ENCODE measurements around the gene MTHFD2. TPM values are rescaled to one million over a fixed set of nuclear protein-coding genes. Genes with fewer than 3 reads are reported as not detected.

MTHFD2 gene
- total and polyA plus RNA-seq, 2 donors (not counting 3 experiments of a cell fraction or from before 2014, with no cell fraction given): 25.6 to 83.2 TPM

GRCh38 chr2:74259191-74259590, 60.8 kb downstream of the MTHFD2 start:
- Histone ChIP-seq H3K9ac (replicated peaks; ENCODE audit: extremely low read depth, insufficient read depth, low read length) (no peak overlapping the region), H3K4me1 (ENCODE audit: control insufficient read depth, extremely low read depth, insufficient read depth, low read length) (no peaks in the 10 kb centered on the region), H3K27me3 (ENCODE audit: control insufficient read depth in 2 of 2, insufficient read depth in 2 of 2, low read length in 2 of 2) (peaks cover 0 to under 1% of the 10 kb centered on the region in 2 experiments), H3K27ac (ENCODE audit: insufficient read depth, low read depth, low read length) (no peak overlapping the region), H3K9me1 (replicated peaks; ENCODE audit: control insufficient read depth, extremely low read depth, insufficient read depth, low read length) (no peaks in the 10 kb centered on the region), H4K20me1 (replicated peaks; ENCODE audit: control insufficient read depth, extremely low read depth, insufficient read depth, low read length) (no peaks in the 10 kb centered on the region), H3K4me2 (ENCODE audit: insufficient read depth, low read length) (no peak overlapping the region), H3K9me3 (replicated peaks; ENCODE audit: control insufficient read depth, insufficient read depth, low read length) (no peaks in the 10 kb centered on the region), H3K79me2 (ENCODE audit: control insufficient read depth, insufficient read depth, low read length) (no peaks in the 10 kb centered on the region), H2AFZ (ENCODE audit: low read depth, low read length) (no peak overlapping the region), H3K4me3 (replicated peaks in 1 of 3; ENCODE audit: insufficient read depth in 1 of 3, low read depth in 1 of 3, low read length in 3 of 3) (no peak overlapping the region), H3K36me3 (ENCODE audit: control insufficient read depth in 2 of 2, extremely low read depth in 1 of 2, insufficient read depth in 2 of 2, low read length in 2 of 2) (no peaks in the 10 kb centered on the region)
- DNase-seq (ENCODE audit: low read depth, low spot score): no peak
- BruUV-seq (replicated peaks): no TSS peak
- dilution Hi-C loops (cut with MboI; ENCODE audit: extremely low pct_ligation_motif_present, low sequenced_read_pairs): no loop called here
- CTCF ChIA-PET: interaction anchor here (1.3 to 3.1 kb wide), 2 partner anchors 9 to 76 kb away, joined by 4 to 15 read pairs; no protein-coding TSS in a partner anchor
- POLR2A ChIA-PET: no interaction called here
- TF ChIP-seq CTCF (IDR thresholded peaks at IDR 0.05; ENCODE audit: extremely low read depth in 1 of 2, insufficient read depth in 1 of 2, low read depth in 1 of 2, low read length in 2 of 2) (no peak), FOS (IDR thresholded peaks at IDR 0.05; ENCODE audit: borderline replicate concordance, insufficient read depth, low read length) (no peak), MAX (IDR thresholded peaks at IDR 0.05; ENCODE audit: insufficient read depth, insufficient read length) (no peak), POLR2AphosphoS5 (IDR thresholded peaks at IDR 0.05; ENCODE audit: insufficient read depth, low read depth, low read length) (no peak), MYC (IDR thresholded peaks at IDR 0.05; ENCODE audit: low read depth, low read length) (no peak), POLR2A (IDR thresholded peaks at IDR 0.05; ENCODE audit: low read depth, low read length) (no peak), EZH2 (IDR thresholded peaks at IDR 0.05; ENCODE audit: borderline replicate concordance, low read depth, low read length, severe bottlenecking) (no peak), GATA2 (IDR thresholded peaks at IDR 0.05; ENCODE audit: insufficient read depth, insufficient read length, low read depth, low read length) (no peak)
- intact Hi-C loops (cut with micrococcal nuclease): loop anchor here (10.0 kb wide), 1 partner anchor 434 kb away; the partner anchor contains the start of gene STAMBP
- FAIRE-seq: no peak

All from endothelial cell of umbilical vein (primary cell).